ENCODE data around the gene TOX2.

TOX2 gene

DNA sequence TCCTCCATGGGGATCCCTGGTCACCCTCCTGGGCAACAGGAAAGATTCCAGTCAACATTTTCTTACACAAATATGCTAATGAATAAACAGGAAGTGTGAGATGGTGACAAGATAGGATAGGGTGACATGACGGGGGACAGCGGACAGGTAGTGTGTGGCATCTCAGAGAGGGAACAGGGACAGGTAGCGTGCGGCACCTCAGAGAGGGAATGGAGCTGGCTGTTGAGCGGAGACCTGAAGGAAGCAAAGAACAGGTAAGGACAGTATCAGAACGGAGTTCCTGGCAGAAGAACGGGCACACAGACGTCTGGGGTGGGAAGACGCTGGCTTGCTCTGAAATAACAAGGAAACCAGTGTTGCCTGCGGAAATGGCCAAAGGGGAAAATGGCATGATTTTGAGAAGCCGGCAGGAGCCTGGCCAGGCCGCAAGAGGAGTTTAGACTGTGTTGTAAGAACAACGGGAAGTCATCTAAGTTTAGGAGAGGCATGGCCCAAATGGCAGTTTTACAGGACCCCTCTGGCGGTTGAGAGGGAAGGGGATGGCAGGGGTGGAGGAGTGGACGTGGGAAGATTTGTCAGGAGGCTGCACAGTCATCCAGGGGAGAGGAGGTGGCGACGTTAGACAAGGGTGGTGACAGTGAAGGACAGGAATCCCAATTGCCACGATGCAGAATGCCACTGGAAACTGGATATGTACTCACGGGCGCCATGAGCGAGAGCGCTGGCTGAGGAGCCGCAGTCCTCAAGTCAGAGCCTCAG, 160.7 kb downstream of the TOX2 start:
- no peak overlapping the region for H3K27ac ChIP-seq (ENCODE audit: low read depth, low read length)
- no peak overlapping the region for H3K4me3 ChIP-seq (ENCODE audit: low read depth in 1 of 5, low read length in 5 of 5)

GRCh38 chr20:44075950-44076232, 161.2 kb downstream of the TOX2 start:
- H3K4me1 ChIP-seq (ENCODE audit: control insufficient read depth in 5 of 5, insufficient read depth in 5 of 5, low read length in 5 of 5), result no peaks in the 10 kb centered on the region
- H3K36me3 ChIP-seq (ENCODE audit: control insufficient read depth in 5 of 5, insufficient read depth in 5 of 5, low read length in 5 of 5), result no peaks in the 10 kb centered on the region
- peaks cover 0 to 13% (median 6%) of the 10 kb centered on the region in 5 donors for H3K27me3 ChIP-seq (ENCODE audit: control insufficient read depth in 5 of 5, insufficient read depth in 4 of 5, low read length in 5 of 5)
- no peak overlapping the region for H3K9ac ChIP-seq (ENCODE audit: low read length in 5 of 5)
- no peak overlapping the region for H3K4me3 ChIP-seq (ENCODE audit: low read depth in 1 of 5, low read length in 5 of 5)
- H3K9me3 ChIP-seq (ENCODE audit: control insufficient read depth in 5 of 5, low read length in 5 of 5), result no peaks in the 10 kb centered on the region
- no peak overlapping the region for H3K27ac ChIP-seq (ENCODE audit: low read depth, low read length)

More for the DNA sequence above, 160.7 kb downstream of the TOX2 start:
- Histone ChIP-seq H3K36me3 (ENCODE audit: control insufficient read depth in 5 of 5, insufficient read depth in 5 of 5, low read length in 5 of 5) (no peaks in the 10 kb centered on the region), H3K9me3 (ENCODE audit: control insufficient read depth in 5 of 5, low read length in 5 of 5) (no peaks in the 10 kb centered on the region), H3K4me1 (ENCODE audit: control insufficient read depth in 5 of 5, insufficient read depth in 5 of 5, low read length in 5 of 5) (no peaks in the 10 kb centered on the region), H3K9ac (ENCODE audit: low read length in 5 of 5) (no peak overlapping the region), H3K27me3 (ENCODE audit: control insufficient read depth in 5 of 5, insufficient read depth in 4 of 5, low read length in 5 of 5) (peaks cover 2 to 18% (median 6%) of the 10 kb centered on the region in 5 donors)

- Histone ChIP-seq H3K27ac (ENCODE audit: low read depth, low read length) (no peak overlapping the region), H3K9me3 (ENCODE audit: control insufficient read depth in 5 of 5, low read length in 5 of 5) (no peaks in the 10 kb centered on the region), H3K27me3 (ENCODE audit: control insufficient read depth in 5 of 5, insufficient read depth in 4 of 5, low read length in 5 of 5) (no peaks in the 10 kb centered on the region), H3K4me3 (ENCODE audit: low read depth in 1 of 5, low read length in 5 of 5) (no peak overlapping the region), H3K9ac (ENCODE audit: low read length in 5 of 5) (no peak overlapping the region), H3K36me3 (ENCODE audit: control insufficient read depth in 5 of 5, insufficient read depth in 5 of 5, low read length in 5 of 5) (no peaks in the 10 kb centered on the region), H3K4me1 (ENCODE audit: control insufficient read depth in 5 of 5, insufficient read depth in 5 of 5, low read length in 5 of 5) (no peaks in the 10 kb centered on the region)
These were observed 164.6 kb downstream of the TOX2 start for GRCh38 chr20:44079291-44079690.

DNA sequence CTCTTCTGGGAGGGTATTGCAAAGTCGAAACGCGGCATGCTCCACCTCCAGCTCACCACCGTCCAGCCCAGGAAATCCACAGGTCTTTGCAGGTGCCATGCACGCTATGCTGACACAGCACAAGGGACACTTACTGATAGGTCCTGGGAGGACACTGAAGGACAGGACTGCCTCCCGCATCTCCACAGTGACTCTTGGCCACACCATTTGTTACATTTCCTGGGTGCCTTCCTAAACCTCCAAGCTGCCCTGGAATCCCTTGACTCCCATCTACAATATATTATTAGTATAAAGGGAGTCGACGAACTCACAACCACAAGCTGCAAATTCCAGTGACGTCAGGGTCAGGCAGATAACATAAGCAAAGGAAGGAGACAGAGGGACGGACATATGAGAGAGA, 165.4 kb downstream of the TOX2 start:
- Histone ChIP-seq H3K36me3 (ENCODE audit: control insufficient read depth in 5 of 5, insufficient read depth in 5 of 5, low read length in 5 of 5) (no peaks in the 10 kb centered on the region), H3K9ac (ENCODE audit: low read length in 5 of 5) (no peak overlapping the region), H3K27ac (ENCODE audit: low read depth, low read length) (no peak overlapping the region)

DNA sequence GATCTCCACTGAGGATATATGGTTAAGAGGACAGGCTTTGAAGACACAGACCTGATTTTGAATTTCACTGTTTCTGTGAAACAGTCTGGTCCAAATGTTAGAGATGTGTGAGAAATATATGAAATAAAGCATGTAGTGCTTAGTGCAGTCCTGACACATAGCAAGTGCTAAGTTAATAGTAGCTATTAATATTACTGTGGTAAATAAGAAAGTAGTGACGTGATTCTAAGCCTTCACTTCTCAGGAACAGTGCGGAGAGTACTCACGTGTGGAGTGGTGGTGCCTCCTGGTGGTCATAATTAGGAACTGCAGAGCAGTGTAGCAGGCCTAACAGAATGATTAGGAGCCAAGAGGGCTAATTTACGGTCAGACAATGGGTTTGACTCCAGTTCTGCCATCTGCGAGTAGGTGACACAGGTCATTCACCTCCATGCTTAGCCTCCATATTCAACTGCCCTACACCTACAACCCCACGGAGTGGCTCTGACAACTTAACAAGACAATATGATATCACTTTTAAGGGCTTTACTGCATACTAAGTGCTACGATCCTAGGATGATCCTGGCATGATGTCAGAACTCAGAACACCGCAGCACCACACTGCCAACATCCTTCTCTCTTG, 166.1 kb downstream of the TOX2 start:
- Histone ChIP-seq H3K9ac (ENCODE audit: low read length in 5 of 5) (no peak overlapping the region), H3K9me3 (ENCODE audit: control insufficient read depth in 5 of 5, low read length in 5 of 5) (no peaks in the 10 kb centered on the region), H3K4me3 (ENCODE audit: low read depth in 1 of 5, low read length in 5 of 5) (no peak overlapping the region), H3K27me3 (ENCODE audit: control insufficient read depth in 5 of 5, insufficient read depth in 4 of 5, low read length in 5 of 5) (no peaks in the 10 kb centered on the region), H3K4me1 (ENCODE audit: control insufficient read depth in 5 of 5, insufficient read depth in 5 of 5, low read length in 5 of 5) (no peaks in the 10 kb centered on the region), H3K27ac (ENCODE audit: low read depth, low read length) (no peak overlapping the region), H3K36me3 (ENCODE audit: control insufficient read depth in 5 of 5, insufficient read depth in 5 of 5, low read length in 5 of 5) (no peaks in the 10 kb centered on the region)

More for the DNA sequence above, 165.4 kb downstream of the TOX2 start:
- H3K4me3 ChIP-seq (ENCODE audit: low read depth in 1 of 5, low read length in 5 of 5), result no peak overlapping the region
- H3K4me1 ChIP-seq (ENCODE audit: control insufficient read depth in 5 of 5, insufficient read depth in 5 of 5, low read length in 5 of 5), result no peaks in the 10 kb centered on the region
- no peaks in the 10 kb centered on the region for H3K27me3 ChIP-seq (ENCODE audit: control insufficient read depth in 5 of 5, insufficient read depth in 4 of 5, low read length in 5 of 5)
- H3K9me3 ChIP-seq (ENCODE audit: control insufficient read depth in 5 of 5, low read length in 5 of 5), result no peaks in the 10 kb centered on the region

- H3K36me3 ChIP-seq (ENCODE audit: control insufficient read depth in 5 of 5, insufficient read depth in 5 of 5, low read length in 5 of 5), result no peaks in the 10 kb centered on the region
- no peak overlapping the region for H3K4me3 ChIP-seq (ENCODE audit: low read depth in 1 of 5, low read length in 5 of 5)
- H3K9ac ChIP-seq (ENCODE audit: low read length in 5 of 5), result no peak overlapping the region
- no peaks in the 10 kb centered on the region for H3K9me3 ChIP-seq (ENCODE audit: control insufficient read depth in 5 of 5, low read length in 5 of 5)
- no peak overlapping the region for H3K27ac ChIP-seq (ENCODE audit: low read depth, low read length)
- no peaks in the 10 kb centered on the region for H3K27me3 ChIP-seq (ENCODE audit: control insufficient read depth in 5 of 5, insufficient read depth in 4 of 5, low read length in 5 of 5)
- H3K4me1 ChIP-seq (ENCODE audit: control insufficient read depth in 5 of 5, insufficient read depth in 5 of 5, low read length in 5 of 5), result no peaks in the 10 kb centered on the region
These were observed 166.8 kb downstream of the TOX2 start for GRCh38 chr20:44081476-44081875.

DNA sequence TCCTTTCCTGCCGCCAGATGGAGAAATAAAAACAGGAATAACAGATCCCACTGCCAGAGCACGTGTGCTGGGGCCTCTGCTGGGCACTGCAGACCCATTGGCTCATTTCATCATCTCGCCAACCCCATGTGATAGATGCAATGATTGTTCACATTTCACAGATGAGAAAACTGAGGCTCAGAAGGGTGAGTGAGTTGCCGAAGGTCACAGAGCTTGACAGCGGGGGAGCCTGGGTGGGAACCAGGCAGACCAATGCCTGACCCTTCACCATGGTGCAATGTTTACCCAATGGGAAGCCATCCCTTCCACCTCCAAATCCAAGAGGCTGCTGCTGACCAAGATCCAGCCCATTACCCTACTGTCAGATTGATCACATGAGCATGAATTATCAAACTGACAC, 167.2 kb downstream of the TOX2 start:
- peaks cover 0 to 1% (median 0%) of the 10 kb centered on the region in 5 donors for H3K4me1 ChIP-seq (ENCODE audit: control insufficient read depth in 5 of 5, insufficient read depth in 5 of 5, low read length in 5 of 5)

GRCh38 chr20:44083220-44083933, 168.7 kb downstream of the TOX2 start:
- peaks cover 2 to 9% (median 8%) of the 10 kb centered on the region in 5 donors for H3K4me1 ChIP-seq (ENCODE audit: control insufficient read depth in 5 of 5, insufficient read depth in 5 of 5, low read length in 5 of 5)
- no peak overlapping the region for H3K4me3 ChIP-seq (ENCODE audit: low read depth in 1 of 5, low read length in 5 of 5)
- H3K27me3 ChIP-seq (ENCODE audit: control insufficient read depth in 5 of 5, insufficient read depth in 4 of 5, low read length in 5 of 5), result no peaks in the 10 kb centered on the region
- H3K27ac ChIP-seq (ENCODE audit: low read depth, low read length), result no peak overlapping the region
- H3K9ac ChIP-seq (ENCODE audit: low read length in 5 of 5), result no peak overlapping the region
- no peaks in the 10 kb centered on the region for H3K36me3 ChIP-seq (ENCODE audit: control insufficient read depth in 5 of 5, insufficient read depth in 5 of 5, low read length in 5 of 5)
- no peaks in the 10 kb centered on the region for H3K9me3 ChIP-seq (ENCODE audit: control insufficient read depth in 5 of 5, low read length in 5 of 5)

More for the DNA sequence above, 167.2 kb downstream of the TOX2 start:
- Histone ChIP-seq H3K4me3 (ENCODE audit: low read depth in 1 of 5, low read length in 5 of 5) (no peak overlapping the region), H3K9ac (ENCODE audit: low read length in 5 of 5) (no peak overlapping the region), H3K9me3 (ENCODE audit: control insufficient read depth in 5 of 5, low read length in 5 of 5) (no peaks in the 10 kb centered on the region), H3K27ac (ENCODE audit: low read depth, low read length) (no peak overlapping the region), H3K27me3 (ENCODE audit: control insufficient read depth in 5 of 5, insufficient read depth in 4 of 5, low read length in 5 of 5) (no peaks in the 10 kb centered on the region), H3K36me3 (ENCODE audit: control insufficient read depth in 5 of 5, insufficient read depth in 5 of 5, low read length in 5 of 5) (no peaks in the 10 kb centered on the region)

DNA sequence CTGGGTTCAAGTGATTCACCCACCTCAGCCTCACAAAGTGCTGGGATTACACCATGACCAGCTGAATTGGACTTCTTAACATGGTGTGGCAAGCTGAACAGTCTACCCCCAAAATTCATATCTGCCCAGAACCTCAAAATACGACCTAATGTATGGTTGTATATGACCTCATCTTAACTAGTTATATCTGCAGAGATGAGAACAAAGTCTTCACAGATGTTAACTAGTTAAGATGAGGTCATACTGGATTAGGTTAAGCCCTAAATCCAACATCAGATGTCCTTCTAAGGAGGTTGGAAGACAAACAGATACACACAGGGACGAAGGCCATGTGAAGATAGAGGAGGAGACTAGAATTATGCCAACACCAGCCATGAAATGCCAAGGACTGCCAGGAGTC, 169.8 kb downstream of the TOX2 start:
- Histone ChIP-seq H3K36me3 (ENCODE audit: control insufficient read depth in 5 of 5, insufficient read depth in 5 of 5, low read length in 5 of 5) (no peaks in the 10 kb centered on the region), H3K9ac (ENCODE audit: low read length in 5 of 5) (no peak overlapping the region), H3K27ac (ENCODE audit: low read depth, low read length) (no peak overlapping the region), H3K9me3 (ENCODE audit: control insufficient read depth in 5 of 5, low read length in 5 of 5) (no peaks in the 10 kb centered on the region), H3K27me3 (ENCODE audit: control insufficient read depth in 5 of 5, insufficient read depth in 4 of 5, low read length in 5 of 5) (no peaks in the 10 kb centered on the region), H3K4me3 (ENCODE audit: low read depth in 1 of 5, low read length in 5 of 5) (no peak overlapping the region), H3K4me1 (ENCODE audit: control insufficient read depth in 5 of 5, insufficient read depth in 5 of 5, low read length in 5 of 5) (peaks cover 2 to 9% (median 8%) of the 10 kb centered on the region in 5 donors)

GRCh38 chr20:44084891-44085290, 170.2 kb downstream of the TOX2 start:
- Histone ChIP-seq H3K27ac (ENCODE audit: low read depth, low read length) (no peak overlapping the region), H3K9ac (ENCODE audit: low read length in 5 of 5) (no peak overlapping the region), H3K9me3 (ENCODE audit: control insufficient read depth in 5 of 5, low read length in 5 of 5) (no peaks in the 10 kb centered on the region), H3K36me3 (ENCODE audit: control insufficient read depth in 5 of 5, insufficient read depth in 5 of 5, low read length in 5 of 5) (no peaks in the 10 kb centered on the region), H3K4me1 (ENCODE audit: control insufficient read depth in 5 of 5, insufficient read depth in 5 of 5, low read length in 5 of 5) (peaks cover 2 to 10% (median 8%) of the 10 kb centered on the region in 5 donors), H3K27me3 (ENCODE audit: control insufficient read depth in 5 of 5, insufficient read depth in 4 of 5, low read length in 5 of 5) (no peaks in the 10 kb centered on the region), H3K4me3 (ENCODE audit: low read depth in 1 of 5, low read length in 5 of 5) (no peak overlapping the region)
